Gastroesophageal sphincter (tissue), 3 donors: Measurements from ENCODE around the gene ATP1B4.

Source experiments
- CTCF ChIP-seq, 4 experiments: fragments of 200-600 bp in 2 of 4; fragments of 450-650 bp in 2 of 4; sonication (generic) in 1 of 4; IDR thresholded peaks; one replicate each; pipeline ENCODE4 v1.5.1; 2017 to 2019; ENCODE audit warnings: antibody characterized with exemption in 4 of 4, mild to moderate bottlenecking in 2 of 4, moderate library complexity in 2 of 4
- EP300 ChIP-seq: sonication (generic); formaldehyde crosslinking; IDR thresholded peaks from one replicate; pipeline ENCODE4 v1.6.1; 2017; ENCODE audit warnings: antibody characterized with exemption, mild to moderate bottlenecking
- POLR2AphosphoS5 ChIP-seq: sonication (generic); formaldehyde crosslinking; IDR thresholded peaks from one replicate; pipeline ENCODE4 v1.6.1; 2017; ENCODE audit warnings: antibody characterized with exemption

GRCh38 chrX:120377715-120378114, 15.8 kb downstream of the ATP1B4 start:
- TF ChIP-seq CTCF (IDR thresholded peaks at IDR 0.05) (no peak), POLR2AphosphoS5 (no peak), EP300 (no peak)
